IMR-90 (cell line): Measurements from ENCODE around the gene NR4A3.

Source experiments
- CEBPB ChIP-seq: IDR thresholded peaks from 2 replicates; pipeline ENCODE4 v1.6.1; 2012; ENCODE audit warnings: low read depth, low read length, improper control_type of control experiment
- CTCF ChIP-seq: conservative IDR thresholded peaks from 2 replicates; pipeline ENCODE4 v1.5.1; 2012; ENCODE audit warnings: mild to moderate bottlenecking, low read depth, low read length, improper control_type of control experiment
- FOS ChIP-seq: fragments of 150-350 bp; IDR thresholded peaks from 2 replicates; pipeline ENCODE4 v1.6.1; 2016; ENCODE audit warnings: low read depth, low read length
- POLR2A ChIP-seq: IDR thresholded peaks from 2 replicates; pipeline ENCODE4 v1.6.1; 2012; ENCODE audit warnings: mild to moderate bottlenecking, low read depth, low read length
- RAD21 ChIP-seq: IDR thresholded peaks from 2 replicates; pipeline ENCODE4 v1.6.1; 2012; ENCODE audit warnings: low read length, improper control_type of control experiment
- RFX5 ChIP-seq: IDR thresholded peaks from 2 replicates; pipeline ENCODE4 v1.8.0; 2012; ENCODE audit warnings: low read depth, mild to moderate bottlenecking, low read length, moderate library complexity
- SMC3 ChIP-seq: fragments of 150-350 bp; IDR thresholded peaks from 2 replicates; pipeline ENCODE4 v1.6.1; 2016; ENCODE audit warnings: low read depth, mild to moderate bottlenecking, antibody characterized with exemption, low read length, moderate library complexity

- TF ChIP-seq CTCF (no peak), POLR2A (no peak), RAD21 (no peak), RFX5 (no peak), SMC3 (no peak), FOS (no peak), CEBPB (no peak)
Observed at GRCh38 chr9:99793528-99793927, 28.2 kb upstream of the NR4A3 start.
